ENCODE measurements around the gene SPDYE17.
"Not testable (repeated sequence)": the region's sequence is repeated elsewhere in the genome, so short reads cannot be mapped to it uniquely, and the experiment has no call there.

SPDYE17 gene, protein sequence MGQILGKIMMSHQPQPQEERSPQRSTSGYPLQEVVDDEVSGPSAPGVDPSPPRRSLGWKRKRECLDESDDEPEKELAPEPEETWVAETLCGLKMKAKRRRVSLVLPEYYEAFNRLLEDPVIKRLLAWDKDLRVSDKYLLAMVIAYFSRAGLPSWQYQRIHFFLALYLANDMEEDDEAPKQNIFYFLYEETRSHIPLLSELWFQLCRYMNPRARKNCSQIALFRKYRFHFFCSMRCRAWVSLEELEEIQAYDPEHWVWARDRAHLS

DNA sequence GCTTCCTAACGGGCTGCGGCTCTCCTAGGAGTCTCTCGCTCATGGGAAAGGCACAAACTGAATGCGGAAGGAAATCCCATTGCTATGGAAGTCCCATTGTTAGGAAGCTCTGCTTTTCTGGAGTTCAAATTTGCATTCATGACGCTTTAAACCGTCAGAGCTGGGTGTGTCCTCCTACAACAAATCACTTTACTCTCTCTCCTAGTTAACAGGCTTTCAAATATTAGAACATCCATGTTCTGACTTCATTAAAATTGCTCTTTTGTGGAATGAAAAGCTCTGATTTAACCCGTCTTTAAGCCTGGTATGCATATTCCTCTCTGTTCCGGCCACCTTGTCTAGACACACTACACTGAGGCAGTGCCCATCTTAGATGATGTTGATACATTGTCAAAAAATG, at the start of gene SPDYE17:
SPDYE17 (minus strand) TSS at position 101 of the 400 bp plus-strand sequence. CDS start 1,791 bp downstream, outside the sequence.
- not testable (repeated sequence) for DNase-seq (ENCODE audit: low read depth)

GRCh38 chr7:77080236-77080635, 48.1 kb upstream of the SPDYE17 start:
- DNase-seq (ENCODE audit: low read depth), result not testable (repeated sequence)

GRCh38 chr7:77079624-77080023, 47.5 kb upstream of the SPDYE17 start:
- DNase-seq (ENCODE audit: low read depth), result not testable (repeated sequence)

DNA sequence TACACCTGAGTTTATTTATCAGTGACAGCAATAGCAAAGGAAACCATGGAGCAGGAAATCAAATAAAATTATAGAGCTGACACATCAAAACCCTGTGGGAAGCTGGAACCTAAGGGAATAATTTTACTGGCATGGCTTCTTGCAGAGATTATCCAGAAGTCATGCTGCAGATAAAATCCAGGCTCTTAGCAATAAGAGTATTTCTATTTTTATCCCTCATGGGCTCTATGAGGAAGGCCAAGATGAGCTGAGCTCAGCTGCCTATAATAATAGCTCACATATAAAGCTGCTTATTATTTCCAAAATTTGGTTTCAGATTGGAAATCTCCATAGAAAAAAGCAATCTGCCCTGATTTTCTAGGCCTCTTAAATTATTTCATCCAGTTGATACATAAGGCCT, 47.0 kb upstream of the SPDYE17 start:
- DNase-seq (ENCODE audit: low read depth), result not testable (repeated sequence)

- DNase-seq (ENCODE audit: low read depth), result not testable (repeated sequence)
Measured at GRCh38 chr7:77077060-77077459, 44.9 kb upstream of the SPDYE17 start.

GRCh38 chr7:77074786-77075396, 42.7 kb upstream of the SPDYE17 start:
- peak; percentile 17 for DNase-seq (ENCODE audit: low read depth)

- DNase-seq (ENCODE audit: low read depth), result not testable (repeated sequence)
Measured at GRCh38 chr7:77071108-77071507, 38.9 kb upstream of the SPDYE17 start.

- not testable (repeated sequence) for DNase-seq (ENCODE audit: low read depth)
Measured at GRCh38 chr7:77065869-77066268, 33.7 kb upstream of the SPDYE17 start.

DNA sequence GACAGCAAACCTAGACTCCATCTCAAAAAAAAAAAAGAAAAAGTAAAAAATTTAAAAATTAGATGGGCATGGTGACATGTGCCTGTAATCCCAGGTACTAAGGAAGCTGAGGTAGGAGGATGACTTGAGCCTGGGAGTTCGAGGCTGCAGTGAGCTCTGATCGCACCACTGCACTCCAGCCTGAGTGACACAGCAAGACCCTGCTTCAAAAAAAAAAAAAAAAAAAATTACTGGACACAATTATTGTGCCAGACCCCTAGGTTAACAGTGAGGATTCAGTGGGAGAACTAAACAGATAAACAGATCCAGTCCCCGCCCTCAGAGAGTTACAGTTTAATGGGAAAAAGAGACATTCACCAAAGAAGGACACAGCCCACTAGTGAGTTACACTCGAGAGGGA, 31.6 kb upstream of the SPDYE17 start:
- not testable (repeated sequence) for DNase-seq (ENCODE audit: low read depth)

- DNase-seq (ENCODE audit: low read depth), result not testable (repeated sequence)
Measured at GRCh38 chr7:77062557-77062956, 30.4 kb upstream of the SPDYE17 start, which contains the start of gene SPDYE18. Gene SPDYE18, minus strand, starts transcription at chr7:77062558. Its CDS starts 2,046 bp downstream, at chr7:77060512.

GRCh38 chr7:77026349-77026748, 5.8 kb downstream of the SPDYE17 start:
- not testable (repeated sequence) for DNase-seq (ENCODE audit: low read depth)

DNA sequence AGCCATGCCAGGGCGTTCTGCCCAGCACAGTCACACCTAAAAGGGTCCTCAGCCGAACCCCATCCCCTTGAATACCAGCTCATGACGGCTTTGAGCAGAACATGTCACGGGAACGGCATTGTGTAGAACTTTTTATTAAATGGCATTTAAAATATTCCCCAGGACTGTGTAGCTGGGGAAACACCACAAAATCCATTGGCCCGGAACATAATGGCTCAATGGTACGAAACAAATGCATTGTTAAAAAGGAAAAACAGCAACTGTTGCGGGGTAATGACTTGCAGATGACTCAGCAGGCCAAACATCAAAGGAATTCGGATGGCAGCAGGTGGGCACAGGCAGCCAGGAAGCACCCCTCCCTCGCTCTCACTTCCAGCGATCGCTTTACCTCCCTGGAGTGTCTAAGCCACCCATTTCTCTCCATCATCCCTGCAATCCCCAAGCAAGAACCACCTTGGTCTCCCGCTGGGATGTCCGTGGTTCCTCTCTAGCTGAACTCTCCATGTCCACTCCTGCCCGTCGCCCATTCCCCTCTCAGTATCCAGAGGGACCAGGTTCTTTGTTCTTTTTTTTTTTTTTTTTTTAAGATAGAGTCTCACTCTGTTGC, 22.0 kb downstream of the SPDYE17 start:
- peak; percentile 22 for DNase-seq (ENCODE audit: low read depth)

DNA sequence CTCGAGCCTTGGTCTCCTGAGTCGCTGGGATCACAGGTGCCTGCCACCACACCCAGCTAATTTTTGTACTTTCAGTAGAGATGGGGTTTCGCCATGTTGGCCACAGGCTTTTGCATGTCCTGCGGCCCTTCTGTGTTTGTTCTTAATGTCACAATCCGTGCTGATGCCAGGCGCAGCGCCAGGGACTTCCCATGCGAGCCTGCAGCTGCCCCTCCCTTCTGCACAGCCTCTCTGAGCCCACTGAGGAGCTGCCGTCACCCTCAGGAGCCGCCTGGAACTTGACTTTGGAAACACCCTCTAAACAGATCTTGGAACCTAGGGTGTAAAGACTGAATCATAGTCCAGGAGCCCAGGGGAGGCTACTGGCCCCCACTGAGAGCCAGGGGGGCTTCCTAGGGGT, 24.2 kb downstream of the SPDYE17 start:
- DNase-seq (ENCODE audit: low read depth), result peak; percentile 60

GRCh38 chr7:77006127-77007110, 25.7 kb downstream of the SPDYE17 start:
- not testable (repeated sequence) for DNase-seq (ENCODE audit: low read depth)

- DNase-seq (ENCODE audit: low read depth), result not testable (repeated sequence)
Measured at GRCh38 chr7:77005461-77006057, 26.6 kb downstream of the SPDYE17 start.

DNA sequence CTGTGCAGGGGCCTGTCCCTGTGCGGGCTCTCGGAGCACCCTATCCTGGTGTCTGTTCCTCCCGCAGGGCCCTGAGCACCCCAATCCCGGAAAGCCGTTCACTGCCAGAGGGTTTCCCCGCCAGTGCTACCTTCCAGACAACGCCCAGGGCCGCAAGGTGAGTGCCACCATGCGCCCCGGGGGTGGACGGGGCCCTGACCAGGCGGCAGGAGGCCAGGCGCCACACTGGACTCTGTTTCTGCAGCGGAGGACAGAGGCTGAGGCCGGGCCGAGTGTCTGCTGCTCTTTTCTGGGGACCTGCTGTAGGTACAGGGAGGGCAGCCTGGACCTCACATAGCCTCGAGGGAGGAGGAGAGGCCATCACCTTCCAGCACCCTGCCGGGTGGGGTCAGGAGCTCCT, 28.0 kb downstream of the SPDYE17 start:
- not testable (repeated sequence) for DNase-seq (ENCODE audit: low read depth)

- DNase-seq (ENCODE audit: low read depth), result not testable (repeated sequence)
Measured at GRCh38 chr7:77003241-77003640, 28.9 kb downstream of the SPDYE17 start.

DNA sequence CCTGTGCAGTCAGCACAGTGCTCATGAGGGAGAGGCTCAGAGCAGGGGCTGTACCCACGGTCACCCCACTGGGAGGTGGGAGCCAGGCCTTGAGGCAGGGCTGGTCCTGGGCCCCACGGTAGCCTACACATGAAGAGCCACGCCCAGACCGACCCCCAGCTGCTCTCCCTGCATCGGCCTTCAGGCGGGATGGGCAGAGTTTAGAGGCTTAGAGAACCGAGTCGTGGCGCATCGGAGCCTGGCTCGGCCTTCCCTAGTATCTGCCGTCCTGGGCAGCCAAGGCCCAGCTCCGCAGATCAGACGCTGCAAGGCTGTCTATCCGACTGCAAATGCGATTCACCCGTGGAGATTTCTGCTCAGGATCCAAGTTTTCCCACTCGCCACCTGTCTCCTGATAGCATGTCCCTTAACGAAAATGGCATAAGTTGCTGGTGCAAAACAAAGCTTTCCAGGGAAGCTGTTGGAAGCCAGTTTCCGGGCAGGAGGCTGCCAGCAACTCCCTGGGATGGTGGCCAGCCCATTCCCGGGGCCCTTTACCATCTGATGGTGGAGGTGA, 29.4 kb downstream of the SPDYE17 start:
- DNase-seq (ENCODE audit: low read depth), result not testable (repeated sequence)

GRCh38 chr7:77002104-77002503, 30.1 kb downstream of the SPDYE17 start:
- not testable (repeated sequence) for DNase-seq (ENCODE audit: low read depth)

GRCh38 chr7:76999474-77000107, 32.6 kb downstream of the SPDYE17 start:
- DNase-seq (ENCODE audit: low read depth), result not testable (repeated sequence)

Measured in EH (cell line).